DND-41 (cell line): ENCODE data around the gene CARD14.

Experiments used
- EZH2 ChIP-seq: IDR thresholded peaks from 3 replicates; pipeline ENCODE4 v1.6.1; 2012; ENCODE audit warnings: borderline replicate concordance, low read depth, mild to moderate bottlenecking, moderate library complexity, low read length, inconsistent platforms; ENCODE audit not compliant: severe bottlenecking
- TF ChIP-seq, protein P1 (sequence below): IDR thresholded peaks from 2 replicates; pipeline ENCODE4 v1.5.1; 2012; ENCODE audit warnings: borderline replicate concordance, low read length, moderate library complexity, mild to moderate bottlenecking; ENCODE audit not compliant: poor library complexity, severe bottlenecking; ENCODE audit errors: extremely low read depth

DNA sequence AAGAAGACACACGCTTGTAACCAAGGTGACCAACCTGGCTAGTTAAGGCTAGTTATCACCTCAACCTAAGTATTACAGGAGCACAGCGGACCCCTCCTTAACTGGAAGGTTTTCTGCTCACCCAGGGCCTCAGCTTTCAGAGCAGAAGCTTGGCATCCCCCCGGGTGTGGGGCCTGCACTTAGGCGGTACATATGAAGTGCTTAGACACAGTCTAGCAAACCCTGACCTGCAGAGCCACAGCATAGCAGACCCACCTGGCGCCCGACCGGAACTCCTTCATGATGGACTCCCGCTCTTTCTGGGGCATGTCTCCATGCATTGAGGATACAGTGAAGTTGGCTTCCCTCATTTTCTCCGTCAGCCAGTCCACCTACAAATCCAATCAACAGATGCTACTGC, 32.7 kb upstream of the CARD14 start:
- TF ChIP-seq, protein P1, sequence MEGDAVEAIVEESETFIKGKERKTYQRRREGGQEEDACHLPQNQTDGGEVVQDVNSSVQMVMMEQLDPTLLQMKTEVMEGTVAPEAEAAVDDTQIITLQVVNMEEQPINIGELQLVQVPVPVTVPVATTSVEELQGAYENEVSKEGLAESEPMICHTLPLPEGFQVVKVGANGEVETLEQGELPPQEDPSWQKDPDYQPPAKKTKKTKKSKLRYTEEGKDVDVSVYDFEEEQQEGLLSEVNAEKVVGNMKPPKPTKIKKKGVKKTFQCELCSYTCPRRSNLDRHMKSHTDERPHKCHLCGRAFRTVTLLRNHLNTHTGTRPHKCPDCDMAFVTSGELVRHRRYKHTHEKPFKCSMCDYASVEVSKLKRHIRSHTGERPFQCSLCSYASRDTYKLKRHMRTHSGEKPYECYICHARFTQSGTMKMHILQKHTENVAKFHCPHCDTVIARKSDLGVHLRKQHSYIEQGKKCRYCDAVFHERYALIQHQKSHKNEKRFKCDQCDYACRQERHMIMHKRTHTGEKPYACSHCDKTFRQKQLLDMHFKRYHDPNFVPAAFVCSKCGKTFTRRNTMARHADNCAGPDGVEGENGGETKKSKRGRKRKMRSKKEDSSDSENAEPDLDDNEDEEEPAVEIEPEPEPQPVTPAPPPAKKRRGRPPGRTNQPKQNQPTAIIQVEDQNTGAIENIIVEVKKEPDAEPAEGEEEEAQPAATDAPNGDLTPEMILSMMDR: no peak
- no peak for TF ChIP-seq EZH2
